ENCODE data around the gene CHMP4B. TPM values are rescaled to one million over a fixed set of nuclear protein-coding genes. Genes with fewer than 3 reads are reported as not detected.

The CHMP4B gene
- total RNA-seq, 2 experiments from 2014 or later, result 105 to 108 TPM

DNA sequence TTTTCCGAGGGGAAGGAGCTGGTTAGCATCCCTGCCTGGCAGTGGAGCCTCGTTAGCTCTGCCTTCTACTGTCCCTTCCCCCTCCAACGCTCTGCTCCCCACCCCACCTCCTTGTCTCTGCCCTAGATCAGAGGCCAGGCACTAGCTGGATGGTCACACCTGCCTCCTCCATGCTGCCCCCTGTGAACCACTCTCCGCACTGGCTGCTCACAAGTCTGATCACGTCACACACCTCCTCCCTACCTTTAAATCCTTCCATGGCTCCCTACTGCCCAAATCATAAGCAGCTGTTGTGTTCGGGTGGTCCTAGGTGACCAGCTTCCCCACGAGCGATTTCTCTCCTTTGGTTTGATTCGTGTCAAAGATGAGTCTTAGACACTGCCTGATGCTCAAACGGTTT, 71.3 kb downstream of the CHMP4B start:
- peaks cover 8% of the 10 kb centered on the region for H3K36me3 Mint-ChIP-seq (ENCODE audit: low read depth)
- no peak for DNase-seq
- ChIA-PET POLR2A (no interaction called here), CTCF (interaction anchor here (1.2 kb wide), 1 partner anchor 47 kb away, joined by 3 read pairs; no protein-coding TSS in a partner anchor)
- peaks cover 22% of the 10 kb centered on the region for H3K9me3 Mint-ChIP-seq
- no peak overlapping the region for H3K27ac Mint-ChIP-seq
- no peaks in the 10 kb centered on the region for H3K27me3 Mint-ChIP-seq
- no peak overlapping the region for H3K4me3 Mint-ChIP-seq
- H3K4me1 Mint-ChIP-seq, result peaks cover 3% of the 10 kb centered on the region

DNA sequence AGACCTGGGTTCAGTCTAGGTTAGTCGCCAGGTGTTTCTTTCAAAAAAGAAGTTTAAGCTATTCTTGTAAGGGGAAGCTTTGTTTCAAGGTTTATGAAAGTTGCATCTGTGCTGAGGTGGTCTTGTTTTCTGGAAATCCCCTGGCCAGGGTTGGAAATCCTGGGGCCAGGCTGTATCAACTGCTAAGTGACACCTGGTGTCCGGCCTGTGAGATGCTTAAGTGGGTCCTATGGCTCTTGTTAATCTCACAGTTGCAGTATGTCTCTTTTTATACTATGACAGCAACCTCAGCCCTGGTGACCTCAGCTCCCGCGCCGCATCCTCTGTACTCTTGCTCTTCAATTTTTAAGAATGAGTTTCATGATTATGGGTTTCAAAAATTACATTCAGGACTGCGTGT, 72.0 kb downstream of the CHMP4B start:
- Mint-ChIP-seq H3K36me3 (ENCODE audit: low read depth) (peaks cover 6% of the 10 kb centered on the region), H3K9me3 (peaks cover 18% of the 10 kb centered on the region), H3K4me3 (no peak overlapping the region), H3K27me3 (no peaks in the 10 kb centered on the region), H3K4me1 (peaks cover 3% of the 10 kb centered on the region), H3K27ac (no peak overlapping the region)
- ChIA-PET CTCF (interaction anchor here (1.2 kb wide), 1 partner anchor 48 kb away, joined by 3 read pairs; no protein-coding TSS in a partner anchor), POLR2A (no interaction called here)
- no peak for DNase-seq

DNA sequence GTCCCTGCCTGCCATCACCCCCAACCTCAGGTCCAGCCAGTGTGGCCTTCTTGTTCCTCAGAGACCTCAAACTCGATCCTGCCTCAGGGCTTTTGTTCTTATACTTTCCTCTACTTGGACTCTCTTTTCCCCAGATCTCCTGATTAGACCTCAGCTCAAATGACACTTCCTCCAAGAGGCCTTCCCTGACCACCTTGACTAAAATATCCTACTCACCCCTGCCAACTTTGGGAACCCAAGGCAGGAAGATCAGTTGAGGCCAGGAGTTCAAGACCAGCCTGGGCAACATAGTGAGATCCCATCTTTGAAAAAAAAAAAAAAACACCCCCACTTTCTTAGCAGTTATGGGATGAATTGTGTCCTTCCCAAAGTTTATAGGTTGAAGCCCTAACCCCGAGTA, 73.5 kb downstream of the CHMP4B start:
- Mint-ChIP-seq H3K27me3 (peaks cover 3% of the 10 kb centered on the region), H3K27ac (no peak overlapping the region), H3K9me3 (peaks cover 8% of the 10 kb centered on the region), H3K4me3 (no peak overlapping the region), H3K4me1 (peaks cover 3% of the 10 kb centered on the region), H3K36me3 (ENCODE audit: low read depth) (peaks cover 6% of the 10 kb centered on the region)
- DNase-seq, result no peak
- POLR2A ChIA-PET, result no interaction called here
- CTCF ChIA-PET, result no interaction called here

DNA sequence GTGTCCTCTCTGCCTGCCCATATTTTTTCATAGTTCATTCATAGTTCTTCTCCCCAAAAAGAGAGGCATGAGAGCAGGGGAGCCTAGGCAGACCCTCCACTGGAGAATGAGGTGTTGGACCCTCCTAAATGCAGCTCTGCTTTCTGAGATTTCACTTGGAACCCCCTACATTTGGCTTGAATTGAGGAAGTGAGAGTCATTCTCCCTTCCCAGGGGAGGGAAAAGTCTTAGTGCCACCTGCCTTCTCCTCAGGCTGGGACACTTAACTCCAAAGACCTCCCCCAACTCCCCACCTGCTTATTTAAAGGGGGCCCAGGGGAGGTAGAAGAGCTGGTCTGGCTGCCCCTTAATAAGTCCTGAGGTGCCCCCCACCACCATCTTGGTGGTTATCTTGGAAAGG, 78.2 kb downstream of the CHMP4B start:
- Mint-ChIP-seq H3K27me3 (peaks cover 11% of the 10 kb centered on the region), H3K4me1 (no peaks in the 10 kb centered on the region), H3K4me3 (no peak overlapping the region), H3K9me3 (peaks cover 5% of the 10 kb centered on the region), H3K36me3 (ENCODE audit: low read depth) (no peaks in the 10 kb centered on the region), H3K27ac (no peak overlapping the region)
- POLR2A ChIA-PET, result no interaction called here
- no peak for DNase-seq
- CTCF ChIA-PET, result interaction anchor here (1.3 kb wide), 1 partner anchor 23 kb away, joined by 3 read pairs; no protein-coding TSS in a partner anchor

DNA sequence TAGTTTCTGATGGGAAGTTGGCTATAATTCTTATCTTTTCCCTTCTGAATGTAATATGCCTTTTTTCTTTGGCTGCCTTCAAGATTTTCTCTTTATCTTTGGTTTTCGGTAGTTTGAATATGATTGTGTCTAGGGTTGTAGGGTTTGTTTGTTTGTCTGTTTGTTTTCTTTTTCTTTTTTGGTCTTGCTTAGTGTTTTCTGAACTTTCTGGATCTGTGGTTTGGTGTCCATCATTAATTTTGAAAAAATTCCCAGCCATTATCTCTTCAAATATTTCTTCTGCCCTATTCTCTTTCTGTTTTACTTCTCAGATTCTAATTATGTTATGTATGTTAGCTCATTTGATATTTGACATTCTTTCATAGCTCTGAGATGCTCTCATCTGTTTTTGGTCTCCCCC, 79.4 kb downstream of the CHMP4B start:
- Mint-ChIP-seq H3K27me3 (peaks cover 12% of the 10 kb centered on the region), H3K27ac (no peak overlapping the region), H3K9me3 (peaks cover 5% of the 10 kb centered on the region), H3K4me1 (no peaks in the 10 kb centered on the region), H3K36me3 (ENCODE audit: low read depth) (no peaks in the 10 kb centered on the region), H3K4me3 (no peak overlapping the region)
- ChIA-PET CTCF (no interaction called here), POLR2A (no interaction called here)
- DNase-seq, result no peak

DNA sequence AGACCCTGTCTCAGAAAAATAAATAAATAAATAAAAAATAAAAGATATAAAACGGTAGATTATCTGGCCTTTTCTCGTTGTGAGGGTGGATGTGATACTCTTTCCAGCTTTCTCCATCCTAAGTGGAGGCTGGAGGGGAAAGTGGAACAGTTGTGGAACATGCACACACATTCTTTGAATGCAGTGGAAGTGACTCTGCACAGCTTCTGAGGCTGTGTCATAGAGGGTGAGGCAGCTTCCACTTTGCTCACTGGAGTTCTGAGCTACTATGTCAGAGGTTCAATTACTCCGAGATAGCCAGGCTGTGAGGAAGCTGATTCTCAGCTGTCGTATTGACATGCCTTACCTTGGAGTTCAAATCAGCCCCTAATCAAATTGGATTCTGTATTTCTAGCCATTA, 82.2 kb downstream of the CHMP4B start:
- DNase-seq, result no peak
- Mint-ChIP-seq H3K4me3 (no peak overlapping the region), H3K4me1 (no peaks in the 10 kb centered on the region), H3K36me3 (ENCODE audit: low read depth) (no peaks in the 10 kb centered on the region), H3K27me3 (peaks cover 30% of the 10 kb centered on the region), H3K27ac (no peak overlapping the region), H3K9me3 (peaks cover 5% of the 10 kb centered on the region)
- CTCF ChIA-PET, result interaction anchor here (1.1 kb wide), 1 partner anchor 237 kb away, joined by 3 read pairs; no protein-coding TSS in a partner anchor
- POLR2A ChIA-PET, result no interaction called here

DNA sequence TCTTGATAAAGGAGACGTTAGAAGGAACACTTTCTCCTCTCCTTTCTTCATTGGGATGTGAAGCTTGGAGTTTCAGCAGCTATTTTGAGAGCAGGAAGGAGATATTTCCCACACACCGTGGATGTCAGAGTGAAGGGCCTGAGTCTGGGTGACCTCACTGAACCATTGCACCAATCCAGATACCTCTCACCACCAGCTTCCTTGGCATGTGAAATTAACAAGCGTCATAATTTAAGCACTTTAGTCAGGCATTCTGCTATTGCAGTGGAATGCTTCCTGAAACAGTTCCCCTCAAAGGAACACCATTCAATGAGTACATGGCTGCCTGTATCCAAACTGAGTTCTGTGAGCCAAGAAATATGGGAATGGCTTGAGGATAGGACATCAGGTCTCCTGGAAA, 83.7 kb downstream of the CHMP4B start:
- Mint-ChIP-seq H3K27me3 (peaks cover 27% of the 10 kb centered on the region), H3K27ac (no peak overlapping the region), H3K4me1 (no peaks in the 10 kb centered on the region), H3K36me3 (ENCODE audit: low read depth) (no peaks in the 10 kb centered on the region), H3K4me3 (no peak overlapping the region), H3K9me3 (peaks cover 5% of the 10 kb centered on the region)
- no peak for DNase-seq
- POLR2A ChIA-PET, result no interaction called here
- CTCF ChIA-PET, result no interaction called here

DNA sequence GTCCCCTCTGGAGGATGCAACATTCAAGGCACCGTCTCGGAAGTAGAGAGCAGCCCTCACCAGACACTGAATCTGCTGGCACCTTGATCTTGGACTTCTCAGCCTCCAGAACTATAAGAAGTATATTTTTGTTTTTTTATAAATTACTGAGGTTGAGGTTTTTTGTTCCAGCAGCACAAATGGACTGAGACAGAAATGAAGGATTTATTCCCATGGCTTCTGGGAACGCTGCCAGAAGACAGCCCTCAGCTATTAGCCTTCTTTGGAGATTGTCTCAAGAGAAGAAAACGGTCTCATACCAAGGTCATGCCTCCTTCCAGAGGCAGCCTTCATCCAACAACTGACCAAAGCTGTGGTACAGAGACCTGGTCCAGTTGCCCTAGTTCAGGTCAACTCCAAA, 85.4 kb downstream of the CHMP4B start:
- Mint-ChIP-seq H3K4me1 (no peaks in the 10 kb centered on the region), H3K36me3 (ENCODE audit: low read depth) (no peaks in the 10 kb centered on the region), H3K9me3 (no peaks in the 10 kb centered on the region), H3K27me3 (peaks cover 21% of the 10 kb centered on the region), H3K4me3 (no peak overlapping the region), H3K27ac (no peak overlapping the region)
- ChIA-PET POLR2A (no interaction called here), CTCF (interaction anchor here (0.6 to 1.4 kb wide), 3 partner anchors 10 to 186 kb away, joined by 3 read pairs; no protein-coding TSS in a partner anchor)
- DNase-seq, result no peak

DNA sequence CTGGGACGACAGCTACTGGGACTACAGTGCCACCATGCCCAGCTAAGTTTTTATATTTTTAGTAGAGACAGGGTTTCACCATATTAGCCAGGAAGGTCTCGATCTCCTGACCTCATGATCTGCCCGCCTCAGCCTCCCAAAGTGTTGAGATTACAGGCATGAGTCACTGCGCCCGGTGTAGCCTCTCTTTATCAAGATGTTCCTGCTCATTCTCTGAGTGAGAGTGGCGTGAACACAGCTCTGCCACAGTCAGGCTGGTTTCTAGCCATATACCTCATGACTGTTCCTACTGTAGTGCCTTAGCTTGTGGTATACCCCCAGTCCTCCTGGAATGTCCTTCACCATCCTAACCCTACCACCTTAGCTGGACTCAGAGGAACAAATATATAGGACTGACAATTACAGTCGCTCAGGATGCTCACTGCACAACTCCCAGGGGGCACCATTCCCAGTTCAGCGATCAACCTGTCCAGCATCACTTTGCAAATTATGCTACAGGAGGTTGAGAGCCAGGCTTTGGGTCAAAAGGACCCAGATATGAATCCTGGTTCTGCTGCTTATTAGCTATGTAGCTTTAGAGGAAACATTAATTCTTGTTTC, 86.3 kb downstream of the CHMP4B start:
- peaks cover 25% of the 10 kb centered on the region for H3K27me3 Mint-ChIP-seq
- H3K36me3 Mint-ChIP-seq (ENCODE audit: low read depth), result no peaks in the 10 kb centered on the region
- no peaks in the 10 kb centered on the region for H3K9me3 Mint-ChIP-seq
- DNase-seq, result no peak
- no peak overlapping the region for H3K27ac Mint-ChIP-seq
- ChIA-PET CTCF (interaction anchor here (0.6 to 1.4 kb wide), 4 partner anchors 11 to 1198 kb away, joined by 3 read pairs; no protein-coding TSS in a partner anchor), POLR2A (no interaction called here)
- H3K4me1 Mint-ChIP-seq, result no peaks in the 10 kb centered on the region
- no peak overlapping the region for H3K4me3 Mint-ChIP-seq

DNA sequence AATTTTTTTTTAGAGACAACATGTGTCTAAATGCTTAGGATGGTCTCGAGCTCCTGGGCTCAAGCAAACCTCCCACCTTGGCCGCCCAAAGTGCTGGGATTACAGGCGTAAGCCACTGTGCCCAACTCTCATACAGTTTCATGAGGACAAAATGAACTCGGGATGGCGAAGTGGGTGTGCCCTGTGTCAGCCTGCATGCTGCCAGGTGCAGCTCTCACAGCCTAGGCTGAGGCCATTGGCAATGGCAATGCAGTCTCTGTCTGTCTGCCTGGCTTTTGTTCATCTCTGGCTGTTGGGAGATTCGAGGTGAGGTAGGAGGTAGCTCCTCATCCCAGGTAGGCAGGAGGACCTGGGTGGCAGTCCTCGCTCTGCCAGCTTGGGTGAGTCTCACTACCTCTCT, 88.0 kb downstream of the CHMP4B start:
- DNase-seq, result no peak
- peaks cover 25% of the 10 kb centered on the region for H3K27me3 Mint-ChIP-seq
- POLR2A ChIA-PET, result no interaction called here
- H3K36me3 Mint-ChIP-seq (ENCODE audit: low read depth), result no peaks in the 10 kb centered on the region
- no peak overlapping the region for H3K27ac Mint-ChIP-seq
- CTCF ChIA-PET, result interaction anchor here (0.7 kb wide), 1 partner anchor 20 kb away, joined by 5 read pairs; no protein-coding TSS in a partner anchor
- no peaks in the 10 kb centered on the region for H3K9me3 Mint-ChIP-seq
- H3K4me3 Mint-ChIP-seq, result no peak overlapping the region
- H3K4me1 Mint-ChIP-seq, result no peaks in the 10 kb centered on the region

DNA sequence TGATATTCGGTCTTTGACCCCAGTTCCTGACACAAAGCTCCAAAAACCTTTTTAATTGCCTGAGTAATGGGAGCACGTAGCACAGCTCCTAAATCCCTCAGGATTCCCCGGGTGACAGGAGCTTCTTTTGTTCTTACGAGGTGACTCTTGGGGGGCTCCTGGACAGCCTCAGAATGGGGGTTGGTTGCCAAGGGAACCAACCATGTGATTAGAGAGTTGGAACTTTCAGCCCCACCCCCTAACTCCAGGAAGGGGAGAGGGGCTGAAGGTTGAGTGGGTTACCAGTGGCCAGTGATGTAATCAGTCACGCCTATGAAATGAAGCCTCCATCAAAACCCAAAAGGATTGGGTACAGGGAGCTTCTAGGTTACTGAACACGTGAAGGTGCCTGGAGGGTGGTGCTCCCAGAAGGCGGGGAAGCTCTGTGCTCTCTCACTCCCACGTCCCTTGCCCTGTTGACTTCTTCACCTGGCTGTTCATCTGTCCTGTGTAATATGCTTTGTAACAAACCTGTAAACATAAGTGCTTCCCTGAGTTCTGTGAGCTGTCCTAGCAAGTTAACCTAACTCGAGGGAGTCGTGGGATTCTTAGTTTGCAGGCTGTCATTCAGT, 89.5 kb downstream of the CHMP4B start:
- no peaks in the 10 kb centered on the region for H3K9me3 Mint-ChIP-seq
- H3K27ac Mint-ChIP-seq, result no peak overlapping the region
- POLR2A ChIA-PET, result no interaction called here
- no peaks in the 10 kb centered on the region for H3K4me1 Mint-ChIP-seq
- H3K27me3 Mint-ChIP-seq, result peaks cover 23% of the 10 kb centered on the region
- no peak for DNase-seq
- H3K36me3 Mint-ChIP-seq (ENCODE audit: low read depth), result no peaks in the 10 kb centered on the region
- no peak overlapping the region for H3K4me3 Mint-ChIP-seq
- CTCF ChIA-PET, result interaction anchor here (0.9 to 1.8 kb wide), 2 partner anchors 10 to 17 kb away, joined by 3 to 4 read pairs; no protein-coding TSS in a partner anchor

DNA sequence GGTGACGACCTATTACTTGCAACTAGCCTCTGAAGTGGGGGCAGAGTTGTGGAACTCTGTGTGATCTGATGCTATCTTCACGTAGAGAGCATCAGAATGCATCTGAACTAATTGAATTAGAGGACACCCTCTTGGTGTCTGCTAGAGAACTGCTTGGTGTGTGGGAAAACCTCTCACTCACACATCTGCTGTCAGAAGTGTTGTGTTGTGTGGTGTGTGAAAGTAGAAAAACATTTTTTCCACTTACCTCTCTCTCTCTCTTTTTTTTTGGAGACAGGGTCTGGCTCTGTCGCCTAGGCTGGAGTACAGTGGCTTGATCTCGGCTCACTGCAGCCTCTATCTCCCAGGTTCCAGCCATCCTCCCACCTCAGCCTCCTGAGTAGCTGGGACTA, 90.0 kb downstream of the CHMP4B start:
- no peaks in the 10 kb centered on the region for H3K9me3 Mint-ChIP-seq
- H3K4me1 Mint-ChIP-seq, result no peaks in the 10 kb centered on the region
- H3K4me3 Mint-ChIP-seq, result no peak overlapping the region
- H3K36me3 Mint-ChIP-seq (ENCODE audit: low read depth), result no peaks in the 10 kb centered on the region
- no peak for DNase-seq
- ChIA-PET POLR2A (no interaction called here), CTCF (interaction anchor here (0.6 to 1.8 kb wide), 2 partner anchors 9 to 166 kb away, joined by 3 to 4 read pairs; no protein-coding TSS in a partner anchor)
- H3K27ac Mint-ChIP-seq, result no peak overlapping the region
- peaks cover 18% of the 10 kb centered on the region for H3K27me3 Mint-ChIP-seq

DNA sequence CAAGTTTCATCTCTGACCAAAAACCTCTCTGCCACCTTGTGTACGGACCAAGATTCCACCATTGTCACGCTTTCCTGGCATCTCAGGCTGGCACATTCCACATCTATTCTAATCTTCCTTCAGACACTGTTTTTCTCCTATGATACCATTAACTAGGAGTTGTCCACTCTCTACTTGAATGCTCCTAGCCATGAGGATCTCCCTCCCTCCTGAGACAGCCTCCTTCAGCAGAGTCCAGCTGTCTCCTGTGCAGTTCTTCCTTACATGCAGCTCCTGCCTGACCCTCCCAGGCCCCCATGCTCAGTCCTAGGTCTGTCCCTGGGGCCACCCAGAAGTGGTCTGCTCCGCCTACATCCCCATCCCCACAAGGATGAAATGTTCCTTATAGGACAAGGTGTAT, 90.9 kb downstream of the CHMP4B start:
- Mint-ChIP-seq H3K36me3 (ENCODE audit: low read depth) (no peaks in the 10 kb centered on the region), H3K27ac (no peak overlapping the region), H3K4me3 (no peak overlapping the region), H3K27me3 (peaks cover 13% of the 10 kb centered on the region), H3K4me1 (no peaks in the 10 kb centered on the region), H3K9me3 (no peaks in the 10 kb centered on the region)
- CTCF ChIA-PET, result no interaction called here
- DNase-seq, result no peak
- POLR2A ChIA-PET, result no interaction called here
